ENCODE measurements around the gene SH3GLB1. TPM values are rescaled to one million over a fixed set of nuclear protein-coding genes. Genes with fewer than 3 reads are reported as not detected.
A peak's percentile ranks its signal among the peaks of the same experiment; 100 is the strongest.

SH3GLB1 gene
- total and polyA plus RNA-seq, 2 of the 13 experiments (the other 11 are each of a cell fraction or from before 2014, with no cell fraction given): 26.0 to 41.5 TPM

- TF ChIP-seq JARID2 (CRISPR knock-in tag; IDR thresholded peaks at IDR 0.05; ENCODE audit: insufficient replicate concordance): no peak
- TF ChIP-seq FUBP1 (CRISPR knock-in tag; IDR thresholded peaks at IDR 0.05; ENCODE audit: borderline replicate concordance): no peak
- TF ChIP-seq CREB1 (IDR thresholded peaks at IDR 0.05): no peak
- peak; percentile 47; the same call in 1 of the 2 replicates for TF ChIP-seq CREB1 (CRISPR knock-in tag; IDR thresholded peaks at IDR 0.05)
- peak; percentile 54 to 72; a peak in 3 of 4 replicates for TF ChIP-seq POLR2A (IDR thresholded peaks at IDR 0.05; ENCODE audit: insufficient read depth in 1 of 2, low read depth in 2 of 2, low read length in 2 of 2)
- no peak for TF ChIP-seq SRY (CRISPR knock-in tag; IDR thresholded peaks at IDR 0.05)
- TF ChIP-seq GRHL1 (CRISPR knock-in tag; conservative IDR thresholded peaks at IDR 0.05): no peak
- TF ChIP-seq NCOA1 (CRISPR knock-in tag; IDR thresholded peaks at IDR 0.05): no peak
- no peak for TF ChIP-seq NAIF1 (CRISPR knock-in tag; IDR thresholded peaks at IDR 0.05; ENCODE audit: borderline replicate concordance)
- TF ChIP-seq RFXAP (CRISPR knock-in tag; IDR thresholded peaks at IDR 0.05; ENCODE audit: borderline replicate concordance): no peak
- 0 out of 2 replicates have a peak, but pooled peaks have one; percentile 52 for TF ChIP-seq ZNF124 (CRISPR knock-in tag; IDR thresholded peaks at IDR 0.05)
- no peak for TF ChIP-seq IRF9 (CRISPR knock-in tag; IDR thresholded peaks at IDR 0.05; ENCODE audit: borderline replicate concordance)
- no peak; the same call in 1 of the 2 replicates for TF ChIP-seq TGIF2 (CRISPR knock-in tag; IDR thresholded peaks at IDR 0.05)
- TF ChIP-seq NFYB (CRISPR knock-in tag; IDR thresholded peaks at IDR 0.05): no peak
- no peak for TF ChIP-seq PRMT3 (CRISPR knock-in tag; IDR thresholded peaks at IDR 0.05; ENCODE audit: borderline replicate concordance, low read depth)
- no peak for TF ChIP-seq CBX1 (IDR thresholded peaks at IDR 0.05; ENCODE audit: low read depth)
- peak; percentile 78; the same call in 1 of the 2 replicates for TF ChIP-seq MBD4 (IDR thresholded peaks at IDR 0.05; ENCODE audit: borderline replicate concordance, low read length)
- no peak for TF ChIP-seq ZBTB20 (CRISPR knock-in tag; IDR thresholded peaks at IDR 0.05; ENCODE audit: borderline replicate concordance, low read depth)
- no peak for TF ChIP-seq DBP (CRISPR knock-in tag; IDR thresholded peaks at IDR 0.05; ENCODE audit: not compliant biosample characterization)
- no peak for TF ChIP-seq ZNF329 (CRISPR knock-in tag; IDR thresholded peaks at IDR 0.05; ENCODE audit: low read depth)
- TF ChIP-seq FIP1L1 (IDR thresholded peaks at IDR 0.05; ENCODE audit: borderline replicate concordance, insufficient read depth, low read depth, low read length): no peak
- TF ChIP-seq AGO1 (IDR thresholded peaks at IDR 0.05; ENCODE audit: low read depth, low read length, poor library complexity, severe bottlenecking): no peak
- TF ChIP-seq ZNF274 (CRISPR knock-in tag; IDR thresholded peaks at IDR 0.05): no peak
- TF ChIP-seq MAF1 (CRISPR knock-in tag; IDR thresholded peaks at IDR 0.05; ENCODE audit: borderline replicate concordance): no peak
Measured at GRCh38 chr1:86774305-86775295, 70.2 kb downstream of the SH3GLB1 start (continued).
